ENCODE data around the gene NHSL1.

Gene NHSL1

DNA sequence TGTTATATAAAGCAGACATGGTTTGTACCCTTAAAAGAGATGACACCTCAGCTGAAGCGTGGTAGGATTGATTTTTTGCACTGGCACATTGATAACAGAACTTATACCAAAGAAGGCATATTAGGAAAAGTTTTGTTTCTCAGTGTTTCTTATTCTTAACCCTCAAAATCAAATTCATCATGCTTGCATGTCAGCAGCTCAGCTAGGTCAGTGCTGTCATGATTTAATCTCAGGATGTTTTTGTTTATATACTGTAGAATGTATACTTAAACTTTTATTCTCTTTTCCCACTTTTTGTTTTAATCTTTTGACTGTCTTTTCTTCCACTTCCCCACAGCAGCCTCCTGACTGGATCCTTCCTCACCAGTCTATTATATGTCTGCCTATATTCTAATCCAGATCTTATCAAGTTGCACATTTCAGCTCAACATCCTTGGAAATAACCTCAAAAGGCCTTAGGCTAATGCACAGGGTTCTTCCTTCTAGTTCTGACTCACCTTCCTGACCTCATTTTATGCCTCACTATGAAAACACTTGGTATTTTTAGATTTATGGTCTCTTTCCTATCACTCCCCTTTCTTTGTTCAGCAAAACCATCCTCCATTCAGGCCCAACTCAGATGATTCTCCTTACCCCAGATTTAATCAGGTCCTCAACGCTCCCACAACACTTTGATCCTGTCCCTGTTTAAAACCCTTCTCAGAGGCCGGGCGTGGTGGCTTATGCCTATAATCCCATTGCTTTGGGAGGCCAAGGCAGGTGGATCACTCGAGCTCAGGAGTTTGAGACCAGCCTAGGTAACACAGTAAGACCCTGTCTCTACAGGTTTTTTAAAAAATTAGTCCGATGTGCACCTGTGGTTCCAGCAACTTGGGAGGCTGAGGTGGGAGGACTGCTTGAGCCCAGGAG lies 88.1 kb downstream of the NHSL1 start:
- Histone ChIP-seq H3K36me3 (ENCODE audit: control insufficient read depth, insufficient read depth, low read length) (peaks cover 8% of the 10 kb centered on the region), H3K4me3 (replicated peaks; ENCODE audit: low read depth, low read length) (no peak overlapping the region), H3K27me3 (replicated peaks; ENCODE audit: control insufficient read depth, insufficient read depth, low read length) (no peaks in the 10 kb centered on the region)
- no peak for TF ChIP-seq CTCF (IDR thresholded peaks at IDR 0.05; ENCODE audit: insufficient read depth, low read length, poor library complexity, severe bottlenecking)
- DNase-seq (ENCODE audit: extremely low read depth, insufficient read length): no peak

DNA sequence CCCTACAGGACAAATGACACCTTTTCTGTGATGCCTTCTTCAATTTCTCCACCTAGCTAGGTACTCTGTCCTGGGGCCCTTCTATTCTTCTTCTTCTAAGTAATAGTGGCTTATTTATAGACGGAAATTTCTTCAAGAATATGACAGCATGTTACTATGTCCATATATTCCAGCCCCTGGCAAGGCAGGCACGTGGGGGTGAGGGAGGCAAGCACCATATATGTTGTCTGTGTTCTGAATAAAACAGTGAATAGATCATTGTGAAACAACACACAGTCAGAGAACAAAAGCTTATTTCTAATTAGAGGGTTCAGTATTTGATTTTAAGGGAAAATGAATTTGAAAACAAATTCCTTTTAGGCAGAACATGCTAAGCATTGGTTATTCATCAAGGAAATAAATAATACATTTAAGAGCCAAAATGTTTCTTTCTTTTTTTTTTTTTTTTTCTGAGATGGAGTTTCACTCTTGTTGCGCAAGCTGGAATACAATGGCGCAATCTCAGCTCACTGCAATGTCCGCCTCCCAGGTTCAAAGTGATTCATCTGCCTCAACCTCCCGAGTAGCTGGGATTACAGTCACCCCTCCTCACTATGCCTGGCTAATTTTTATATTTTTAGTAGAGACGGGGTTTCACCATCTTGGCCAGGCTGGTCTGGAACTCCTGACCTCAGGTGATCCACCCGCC lies 89.1 kb downstream of the NHSL1 start:
- TF ChIP-seq CTCF (IDR thresholded peaks at IDR 0.05; ENCODE audit: insufficient read depth, low read length, poor library complexity, severe bottlenecking): no peak
- no peaks in the 10 kb centered on the region for H3K27me3 ChIP-seq (replicated peaks; ENCODE audit: control insufficient read depth, insufficient read depth, low read length)
- DNase-seq (ENCODE audit: extremely low read depth, insufficient read length): no peak
- peaks cover 8% of the 10 kb centered on the region for H3K36me3 ChIP-seq (ENCODE audit: control insufficient read depth, insufficient read depth, low read length)
- H3K4me3 ChIP-seq (replicated peaks; ENCODE audit: low read depth, low read length): no peak overlapping the region

GRCh38 chr6:138406443-138406842 lies 92.9 kb downstream of the NHSL1 start:
- Histone ChIP-seq H3K27me3 (replicated peaks; ENCODE audit: control insufficient read depth, insufficient read depth, low read length) (no peaks in the 10 kb centered on the region), H3K36me3 (ENCODE audit: control insufficient read depth, insufficient read depth, low read length) (peaks cover 8% of the 10 kb centered on the region), H3K4me3 (replicated peaks; ENCODE audit: low read depth, low read length) (no peak overlapping the region)
- DNase-seq (ENCODE audit: extremely low read depth, insufficient read length): no peak
- no peak for TF ChIP-seq CTCF (IDR thresholded peaks at IDR 0.05; ENCODE audit: insufficient read depth, low read length, poor library complexity, severe bottlenecking)

DNA sequence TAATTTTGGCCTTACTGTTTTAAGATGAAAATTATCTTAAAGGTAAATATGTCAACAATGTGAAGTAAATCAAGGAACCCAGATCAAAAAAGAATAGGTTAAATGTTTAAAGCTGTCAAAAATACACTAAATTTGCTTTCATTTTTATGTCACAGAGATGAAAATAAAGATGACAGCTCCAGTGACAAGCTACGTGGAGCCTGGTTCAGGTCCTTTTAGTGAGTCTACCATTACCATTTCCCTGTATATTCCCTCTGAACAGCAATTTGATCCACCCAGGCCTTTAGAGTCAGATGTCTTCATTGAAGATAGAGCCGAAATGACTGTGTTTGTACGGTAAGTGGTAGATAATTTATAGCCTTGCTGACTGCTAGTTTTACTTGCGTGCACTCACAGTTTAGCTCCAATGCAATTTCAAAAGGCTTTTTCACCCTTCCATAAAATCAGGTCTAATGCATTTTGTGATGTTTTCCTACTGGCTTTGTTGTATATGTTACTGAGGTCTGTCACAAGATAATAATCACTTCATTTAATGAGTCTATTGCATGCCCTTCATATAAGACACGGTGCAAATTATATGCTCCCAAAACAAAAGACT lies 93.4 kb downstream of the NHSL1 start:
- TF ChIP-seq CTCF (IDR thresholded peaks at IDR 0.05; ENCODE audit: insufficient read depth, low read length, poor library complexity, severe bottlenecking): no peak
- Histone ChIP-seq H3K27me3 (replicated peaks; ENCODE audit: control insufficient read depth, insufficient read depth, low read length) (no peaks in the 10 kb centered on the region), H3K4me3 (replicated peaks; ENCODE audit: low read depth, low read length) (no peak overlapping the region), H3K36me3 (ENCODE audit: control insufficient read depth, insufficient read depth, low read length) (peaks cover 8% of the 10 kb centered on the region)
- no peak for DNase-seq (ENCODE audit: extremely low read depth, insufficient read length)

- no peaks in the 10 kb centered on the region for H3K27me3 ChIP-seq (replicated peaks; ENCODE audit: control insufficient read depth, insufficient read depth, low read length)
- peaks cover 8% of the 10 kb centered on the region for H3K36me3 ChIP-seq (ENCODE audit: control insufficient read depth, insufficient read depth, low read length)
- TF ChIP-seq CTCF (IDR thresholded peaks at IDR 0.05; ENCODE audit: insufficient read depth, low read length, poor library complexity, severe bottlenecking): no peak
- H3K4me3 ChIP-seq (replicated peaks; ENCODE audit: low read depth, low read length): peak overlapping the region; percentile 82
- DNase-seq (ENCODE audit: extremely low read depth, insufficient read length): no peak
These were observed 94.5 kb downstream of the NHSL1 start for GRCh38 chr6:138404666-138405337.
